H1 (cell line): ENCODE results near the gene QSOX1. TPM values are rescaled to one million over a fixed set of nuclear protein-coding genes. Genes with fewer than 3 reads are reported as not detected.

Experiments
- ASH2L ChIP-seq: fragments of 200-600, 300-600 bp; sonication (generic); IDR thresholded peaks from one replicate; pipeline ENCODE4 v1.7.1; 2017; ENCODE audit warnings: low read length
- BCL11A ChIP-seq, 2 experiments: IDR thresholded peaks; one replicate each; pipeline ENCODE4 v1.6.1; 2011; ENCODE audit warnings: low read depth in 2 of 2, low read length in 2 of 2, mild to moderate bottlenecking in 2 of 2
- BRCA1 ChIP-seq: IDR thresholded peaks from 2 replicates; pipeline ENCODE4 v1.6.1; 2012; ENCODE audit warnings: low read depth, low read length, improper control_type of control experiment
- CBX5 ChIP-seq: fragments of 300-800, 300-1000 bp; sonication (generic); IDR thresholded peaks from 2 replicates; pipeline ENCODE4 v1.7.1; 2016; ENCODE audit warnings: antibody characterized with exemption, low read length, low read depth
- CBX8 ChIP-seq: fragments of 300-800, 300-1000 bp; sonication (generic); IDR thresholded peaks from 2 replicates; pipeline ENCODE4 v1.7.1; 2016; ENCODE audit warnings: low read depth, low read length, borderline replicate concordance
- CEBPB ChIP-seq: IDR thresholded peaks from 2 replicates; pipeline ENCODE4 v1.6.1; 2012; ENCODE audit warnings: low read depth, low read length
- CHD2 ChIP-seq: IDR thresholded peaks from 2 replicates; pipeline ENCODE4 v1.6.1; 2012; ENCODE audit warnings: low read length, improper control_type of control experiment
- EGR1 ChIP-seq: IDR thresholded peaks from 2 replicates; pipeline ENCODE4 v1.6.1; 2011; ENCODE audit warnings: low read depth, low read length, borderline replicate concordance
- GTF2F1 ChIP-seq: IDR thresholded peaks from 2 replicates; pipeline ENCODE4 v1.6.1; 2012; ENCODE audit warnings: low read depth, low read length, improper control_type of control experiment, borderline replicate concordance
- HDAC2 ChIP-seq, 2 experiments: fragments of 300-600 bp in 1 of 2; sonication (generic) in 1 of 2; IDR thresholded peaks; 2 replicates each; pipeline ENCODE4 v1.6.1; 2011 to 2012; ENCODE audit warnings: low read depth in 2 of 2, low read length in 2 of 2, mild to moderate bottlenecking in 2 of 2, moderate library complexity in 2 of 2, borderline replicate concordance in 1 of 2, inconsistent platforms in 1 of 2
- HDAC6 ChIP-seq: IDR thresholded peaks from one replicate; pipeline ENCODE4 v1.7.1; 2012; ENCODE audit warnings: low read depth, mild to moderate bottlenecking, inconsistent platforms, low read length, moderate library complexity
- JUN ChIP-seq: IDR thresholded peaks from 2 replicates; pipeline ENCODE4 v1.6.1; 2011; ENCODE audit warnings: low read depth, mild to moderate bottlenecking, improper control_type of control experiment, low read length
- KDM4A ChIP-seq: IDR thresholded peaks from one replicate; pipeline ENCODE4 v1.7.1; 2012; ENCODE audit warnings: low read depth, mild to moderate bottlenecking, moderate library complexity, low read length, inconsistent platforms; ENCODE audit not compliant: severe bottlenecking
- NRF1 ChIP-seq: IDR thresholded peaks from 2 replicates; pipeline ENCODE4 v1.6.1; 2011; ENCODE audit warnings: mild to moderate bottlenecking, low read depth, low read length, improper control_type of control experiment
- RFX5 ChIP-seq: IDR thresholded peaks from 2 replicates; pipeline ENCODE4 v1.6.1; 2011; ENCODE audit warnings: low read depth, low read length, improper control_type of control experiment, borderline replicate concordance
- RXRA ChIP-seq: IDR thresholded peaks from 2 replicates; pipeline ENCODE4 v1.6.1; 2011; ENCODE audit warnings: low read depth, mild to moderate bottlenecking, low read length, moderate library complexity; ENCODE audit not compliant: insufficient read depth
- SAP30 ChIP-seq: fragments of 300-600 bp; sonication (generic); IDR thresholded peaks from 2 replicates; pipeline ENCODE4 v1.7.1; 2012; ENCODE audit warnings: low read length, moderate library complexity, mild to moderate bottlenecking, inconsistent platforms; ENCODE audit not compliant: insufficient read depth, insufficient replicate concordance
- SIRT6 ChIP-seq: IDR thresholded peaks from one replicate; pipeline ENCODE4 v1.7.1; 2012; ENCODE audit warnings: low read length, inconsistent platforms
- SP2 ChIP-seq: IDR thresholded peaks from 2 replicates; pipeline ENCODE4 v1.6.1; 2012; ENCODE audit warnings: mild to moderate bottlenecking, low read length, inconsistent platforms
- SRF ChIP-seq: IDR thresholded peaks from 2 replicates; pipeline ENCODE4 v1.6.1; 2011; ENCODE audit warnings: mild to moderate bottlenecking, low read depth, low read length, moderate library complexity
- TAF1 ChIP-seq: IDR thresholded peaks from 2 replicates; pipeline ENCODE4 v1.6.1; 2011; ENCODE audit warnings: mild to moderate bottlenecking, low read depth, low read length
- TAF7 ChIP-seq: optimal IDR thresholded peaks from 2 replicates; pipeline ENCODE3; 2011; ENCODE audit warnings: low read depth, mild to moderate bottlenecking, inconsistent platforms, low read length, moderate library complexity, borderline replicate concordance
- TCF12 ChIP-seq: IDR thresholded peaks from 2 replicates; pipeline ENCODE4 v1.6.1; 2011; ENCODE audit warnings: low read depth, mild to moderate bottlenecking, low read length
- TEAD4 ChIP-seq: IDR thresholded peaks from 2 replicates; pipeline ENCODE4 v1.6.1; 2012; ENCODE audit warnings: low read depth, low read length, inconsistent platforms, mixed read lengths
- YY1 ChIP-seq: IDR thresholded peaks from 2 replicates; pipeline ENCODE4 v1.6.1; 2011; ENCODE audit warnings: low read depth, mild to moderate bottlenecking, low read length
- ZNF274 ChIP-seq: IDR thresholded peaks from 2 replicates; pipeline ENCODE4 v1.7.0; 2012; ENCODE audit warnings: low read length, borderline replicate concordance; ENCODE audit errors: extremely low read depth
- polyA plus RNA-seq, 7 experiments: library from polyadenylated mRNA; depleted of rRNA in 3 of 7; stranded (reverse) in 5 of 7; unstranded in 2 of 7; fragments of >200 nt in 5 of 7; fragments of 200-250 nt in 2 of 7; gene quantifications; 1 replicate in 5 of 7; 2 replicates in 1 of 7; 4 replicates in 1 of 7; pipeline versions ENCODE4 v1.2.1 to v1.2.3, GENCODE V29; 2011 to 2013; ENCODE audit warnings: missing spikeins in 2 of 7, mixed read lengths in 2 of 7
- total RNA-seq: library from RNA; stranded (reverse); fragmentation: NEBNext Ultra II Directional; extraction: Animal tissue kit (Norgen Biotek cat#: 25700); gene quantifications from 2 replicates; pipeline ENCODE4 v1.2.1, GENCODE V29; 2021
- TF ChIP-seq, protein P1 (sequence below): IDR thresholded peaks from 2 replicates; pipeline ENCODE4 v1.6.1; 2012; ENCODE audit warnings: inconsistent platforms

The QSOX1 gene
- total and polyA plus RNA-seq, 2 of the 8 experiments (the other 6 are each of a cell fraction or from before 2014, with no cell fraction given) = 97.7 to 123 TPM

DNA sequence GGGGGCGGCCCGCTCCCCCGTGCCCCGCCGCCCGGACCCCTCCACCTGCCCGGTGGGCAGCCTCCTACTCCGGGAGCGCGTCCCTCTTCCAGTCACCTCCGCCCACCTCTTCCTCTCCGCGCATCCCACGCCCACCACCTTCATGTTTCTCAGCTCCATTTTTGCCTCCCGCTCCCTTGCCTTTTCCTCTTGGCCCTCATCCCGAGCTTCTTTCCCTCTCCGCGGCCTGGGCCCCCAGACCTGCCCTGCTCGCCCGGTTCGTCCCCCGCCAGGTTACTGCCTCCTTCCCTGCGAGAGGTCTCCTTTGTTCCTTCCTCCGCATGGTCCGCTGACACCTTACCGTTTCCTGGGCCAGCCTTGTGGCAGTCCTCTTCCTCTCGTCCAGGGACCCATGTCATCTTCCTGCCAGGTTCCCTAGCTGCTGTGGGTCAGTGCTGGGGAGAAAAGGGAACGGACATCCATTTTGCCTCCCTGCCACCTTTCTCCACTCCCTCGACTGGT is 563 bp downstream of the QSOX1 start (continued):
- TF ChIP-seq TEAD4 (no peak), JUN (no peak), TCF12 (no peak), TAF1 (no peak), BCL11A (IDR thresholded peaks at IDR 0.05; ENCODE audit: low read depth in 2 of 2, low read length in 2 of 2) (no peak), CHD2 (no peak), TAF7 (no peak), CBX8 (no peak), HDAC2 (IDR thresholded peaks at IDR 0.05; ENCODE audit: borderline replicate concordance in 1 of 2, low read depth in 2 of 2, low read length in 2 of 2) (0 out of 4 replicates have a peak, but pooled peaks of 1 of the 2 experiments have one; percentile 33), SAP30 (peak; percentile 66), SIRT6 (no peak), RXRA (no peak), SRF (no peak), ASH2L (no peak), CBX5 (no peak), BRCA1 (no peak), EGR1 (no peak), CEBPB (no peak), YY1 (no peak), RFX5 (no peak), NRF1 (no peak), ZNF274 (no peak), KDM4A (peak; percentile 49), GTF2F1 (no peak), SP2 (no peak), HDAC6 (no peak)
- TF ChIP-seq, protein P1, sequence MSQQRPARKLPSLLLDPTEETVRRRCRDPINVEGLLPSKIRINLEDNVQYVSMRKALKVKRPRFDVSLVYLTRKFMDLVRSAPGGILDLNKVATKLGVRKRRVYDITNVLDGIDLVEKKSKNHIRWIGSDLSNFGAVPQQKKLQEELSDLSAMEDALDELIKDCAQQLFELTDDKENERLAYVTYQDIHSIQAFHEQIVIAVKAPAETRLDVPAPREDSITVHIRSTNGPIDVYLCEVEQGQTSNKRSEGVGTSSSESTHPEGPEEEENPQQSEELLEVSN = no peak
